Effector memory CD4-positive, alpha-beta T cell (primary cell): ENCODE data around the gene PCAT7.
"Not testable (repeated sequence)": the region's sequence is repeated elsewhere in the genome, so short reads cannot be mapped to it uniquely, and the experiment has no call there.

Experiments used
- DNase-seq, 3 donors: peaks; one replicate each; pipeline ENCODE4 v3.0.0-alpha.2; 2020
- H3K27ac ChIP-seq: 2 replicates; pipeline ENCODE4 v1.7.0; 2013; ENCODE audit warnings: mild to moderate bottlenecking, low read length, moderate library complexity; ENCODE audit not compliant: insufficient read depth, poor library complexity, severe bottlenecking
- H3K27me3 ChIP-seq: replicated peaks from 2 replicates; pipeline ENCODE4 v1.7.0; 2013; ENCODE audit warnings: mild to moderate bottlenecking, low read length; ENCODE audit not compliant: insufficient read depth, control insufficient read depth, poor library complexity, severe bottlenecking
- H3K36me3 ChIP-seq: 2 replicates; pipeline ENCODE4 v1.7.0; 2013; ENCODE audit warnings: mild to moderate bottlenecking, low read length, moderate library complexity; ENCODE audit not compliant: control insufficient read depth, insufficient read depth
- H3K4me1 ChIP-seq: 2 replicates; pipeline ENCODE4 v1.7.0; 2013; ENCODE audit warnings: low read length, mild to moderate bottlenecking; ENCODE audit not compliant: control insufficient read depth, insufficient read depth, poor library complexity, severe bottlenecking
- H3K4me3 ChIP-seq: 2 replicates; pipeline ENCODE4 v1.7.0; 2013; ENCODE audit warnings: low read length, low read depth, mild to moderate bottlenecking; ENCODE audit not compliant: insufficient read depth, poor library complexity, severe bottlenecking
- H3K9me3 ChIP-seq: 2 replicates; pipeline ENCODE4 v1.7.0; 2013; ENCODE audit warnings: mild to moderate bottlenecking, low read length, moderate library complexity; ENCODE audit not compliant: control insufficient read depth

The PCAT7 gene

DNA sequence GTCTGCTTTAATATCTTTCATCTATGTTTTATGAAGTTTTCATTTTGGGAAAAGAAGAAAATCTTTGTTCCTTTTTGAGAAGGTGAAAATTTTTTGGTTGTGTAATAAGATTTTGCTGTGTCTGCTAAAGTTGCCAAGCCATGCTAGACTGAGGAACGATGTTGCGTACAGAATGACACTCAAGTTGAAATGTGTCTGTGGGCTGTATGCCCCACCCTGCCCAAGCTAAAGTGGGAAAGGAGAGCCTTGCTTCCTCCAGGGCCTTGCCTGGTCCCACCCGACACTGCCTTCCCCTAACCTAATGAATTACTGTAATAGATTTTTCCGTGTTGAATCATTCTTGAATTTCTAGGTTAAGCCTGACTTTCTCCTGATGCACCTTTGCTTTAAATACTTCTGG lies 2.5 kb downstream of the PCAT7 start:
- no peaks in the 10 kb centered on the region for H3K4me1 ChIP-seq
- no peaks in the 10 kb centered on the region for H3K36me3 ChIP-seq
- no peak overlapping the region for H3K27ac ChIP-seq
- no peak for DNase-seq
- no peak overlapping the region for H3K4me3 ChIP-seq
- no peaks in the 10 kb centered on the region for H3K9me3 ChIP-seq
- H3K27me3 ChIP-seq = no peaks in the 10 kb centered on the region

DNA sequence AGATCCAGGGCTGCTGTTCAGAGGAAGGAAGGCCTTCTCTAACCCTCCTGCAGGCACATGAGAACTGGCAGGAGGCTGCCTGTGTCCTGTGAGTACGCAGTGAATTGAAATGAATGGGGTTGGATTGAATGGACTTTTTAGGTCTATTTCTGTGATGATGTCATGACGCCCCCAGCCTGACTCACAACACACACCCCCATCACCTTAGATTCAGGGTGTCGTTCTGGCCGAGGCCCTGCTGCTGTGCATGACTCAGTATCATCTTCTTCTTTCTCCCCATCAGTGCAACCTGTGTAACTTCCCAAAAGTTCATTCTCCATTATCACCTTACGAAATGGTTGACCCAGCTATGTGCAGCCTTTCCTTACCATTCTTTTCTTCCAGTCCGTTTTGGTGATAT lies 5.4 kb downstream of the PCAT7 start:
- Histone ChIP-seq H3K36me3 (no peaks in the 10 kb centered on the region), H3K27me3 (no peaks in the 10 kb centered on the region), H3K4me1 (no peaks in the 10 kb centered on the region), H3K9me3 (no peaks in the 10 kb centered on the region), H3K4me3 (no peak overlapping the region), H3K27ac (no peak overlapping the region)
- no peak for DNase-seq

DNA sequence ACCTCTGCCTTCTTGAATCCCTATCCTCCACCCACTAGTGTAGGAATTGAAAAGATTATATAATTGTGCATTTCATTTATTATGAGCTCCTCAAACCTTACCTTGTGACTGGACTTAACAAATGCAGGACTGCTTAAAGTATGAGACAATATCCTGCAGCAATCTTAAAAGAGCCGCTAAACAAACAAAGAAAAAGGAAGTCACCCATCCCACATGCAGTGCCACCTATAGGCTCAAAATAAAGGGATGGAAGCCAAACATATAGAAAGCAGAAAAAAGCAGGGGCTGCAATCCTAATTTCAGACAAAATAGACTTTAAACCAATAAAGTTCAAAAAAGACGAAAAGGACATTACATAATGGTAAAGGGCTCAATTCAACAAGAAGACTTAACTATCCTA lies 8.7 kb downstream of the PCAT7 start:
- Histone ChIP-seq H3K9me3 (no peaks in the 10 kb centered on the region), H3K27me3 (no peaks in the 10 kb centered on the region), H3K4me1 (no peaks in the 10 kb centered on the region), H3K27ac (no peak overlapping the region), H3K4me3 (no peak overlapping the region), H3K36me3 (no peaks in the 10 kb centered on the region)
- no peak for DNase-seq

DNA sequence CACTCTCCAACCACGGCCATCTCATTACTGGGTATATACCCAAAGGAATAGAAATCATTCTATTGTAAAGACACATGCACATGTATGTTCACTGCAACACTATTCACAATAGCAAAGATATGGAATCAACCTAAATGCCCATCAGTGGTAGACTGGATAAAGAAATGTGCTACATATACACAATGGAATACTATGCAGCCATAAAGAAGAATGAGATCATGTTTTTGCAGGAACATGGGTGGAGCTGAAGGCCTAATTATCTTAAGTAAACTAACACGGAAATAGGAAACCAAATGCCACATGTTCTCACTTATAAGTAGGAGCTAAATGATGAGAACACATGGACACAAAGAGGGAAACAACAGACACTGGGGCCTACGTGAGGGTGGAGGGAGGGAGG lies 9.4 kb downstream of the PCAT7 start:
- not testable (repeated sequence) for H3K4me3 ChIP-seq, H3K27me3 ChIP-seq, H3K36me3 ChIP-seq, H3K4me1 ChIP-seq, H3K9me3 ChIP-seq, H3K27ac ChIP-seq, DNase-seq

DNA sequence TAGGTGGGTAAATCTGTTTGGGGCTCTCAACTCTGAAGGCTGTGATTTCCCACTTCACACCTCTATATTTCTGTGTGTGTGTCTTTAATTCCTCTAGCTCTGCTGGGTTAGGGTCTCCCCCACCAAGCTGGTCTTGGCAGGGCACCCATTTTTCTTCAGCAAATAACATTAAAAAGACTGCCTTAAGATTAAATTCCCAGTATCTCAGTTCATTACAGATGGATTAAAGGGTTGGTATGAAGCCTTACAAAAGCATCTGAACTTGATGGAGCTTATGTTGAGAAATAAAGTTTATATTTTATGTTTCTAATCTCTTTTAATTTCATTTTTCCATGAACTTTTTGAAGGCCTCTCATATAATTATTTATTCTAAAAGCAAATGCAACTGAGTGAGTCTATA lies 11.7 kb downstream of the PCAT7 start:
- Histone ChIP-seq H3K27me3 (no peaks in the 10 kb centered on the region), H3K4me1 (no peaks in the 10 kb centered on the region), H3K27ac (no peak overlapping the region), H3K4me3 (no peak overlapping the region), H3K36me3 (no peaks in the 10 kb centered on the region), H3K9me3 (no peaks in the 10 kb centered on the region)
- DNase-seq = no peak

DNA sequence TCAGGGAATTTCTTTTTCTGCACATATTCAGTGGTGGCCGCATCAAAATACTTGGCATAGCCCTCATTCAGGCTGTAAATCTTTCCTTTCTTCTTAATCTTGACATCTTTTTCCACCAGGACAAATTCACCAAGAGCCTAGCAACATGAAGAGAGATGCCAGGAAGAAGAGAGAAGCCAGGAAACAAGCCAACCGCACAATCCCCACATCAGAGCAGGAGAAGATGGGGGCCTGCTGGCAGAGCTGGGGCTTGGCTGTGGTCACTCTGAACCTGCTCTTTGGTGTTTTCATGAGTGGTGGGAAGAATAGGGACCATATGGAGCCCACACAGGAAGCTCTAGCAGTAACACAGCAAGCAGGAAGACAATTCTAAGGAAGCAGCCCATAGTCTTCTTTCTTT lies 12.4 kb downstream of the PCAT7 start:
- no peak overlapping the region for H3K27ac ChIP-seq
- no peaks in the 10 kb centered on the region for H3K4me1 ChIP-seq
- no peak for DNase-seq
- H3K4me3 ChIP-seq = no peak overlapping the region
- no peaks in the 10 kb centered on the region for H3K36me3 ChIP-seq
- no peaks in the 10 kb centered on the region for H3K27me3 ChIP-seq
- no peaks in the 10 kb centered on the region for H3K9me3 ChIP-seq

DNA sequence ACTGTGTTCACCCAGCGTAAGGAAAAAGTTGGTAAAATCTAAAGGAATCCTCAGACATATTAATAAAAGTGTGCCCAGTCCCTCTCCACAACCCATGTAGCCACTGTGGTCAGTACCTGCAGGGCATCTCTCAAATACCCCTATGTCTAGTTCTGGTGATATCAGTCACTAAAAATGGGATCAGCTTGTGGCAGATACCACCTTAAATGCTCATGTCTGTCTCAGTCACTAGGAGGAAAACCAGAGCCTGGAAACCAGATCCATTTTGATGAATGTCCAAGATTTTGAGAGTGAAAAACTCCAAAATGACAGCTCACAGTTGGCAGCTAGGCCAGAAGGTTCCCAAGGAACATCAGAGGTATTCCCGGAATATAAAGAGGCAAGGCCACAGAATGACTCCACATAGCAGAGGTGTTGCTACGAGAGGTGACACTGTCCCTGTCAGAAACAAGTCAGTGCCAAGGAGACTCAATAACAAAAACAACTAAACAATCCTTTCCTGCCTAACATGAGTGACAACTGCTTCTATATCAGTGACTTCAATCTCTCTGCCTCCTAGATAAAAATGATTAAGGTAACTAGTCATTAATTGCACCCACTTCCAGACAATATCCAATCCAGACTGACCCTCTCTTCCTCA lies 13.5 kb downstream of the PCAT7 start:
- Histone ChIP-seq H3K4me3 (no peak overlapping the region), H3K27ac (no peak overlapping the region), H3K36me3 (no peaks in the 10 kb centered on the region), H3K9me3 (no peaks in the 10 kb centered on the region), H3K4me1 (no peaks in the 10 kb centered on the region), H3K27me3 (no peaks in the 10 kb centered on the region)
- no peak for DNase-seq

DNA sequence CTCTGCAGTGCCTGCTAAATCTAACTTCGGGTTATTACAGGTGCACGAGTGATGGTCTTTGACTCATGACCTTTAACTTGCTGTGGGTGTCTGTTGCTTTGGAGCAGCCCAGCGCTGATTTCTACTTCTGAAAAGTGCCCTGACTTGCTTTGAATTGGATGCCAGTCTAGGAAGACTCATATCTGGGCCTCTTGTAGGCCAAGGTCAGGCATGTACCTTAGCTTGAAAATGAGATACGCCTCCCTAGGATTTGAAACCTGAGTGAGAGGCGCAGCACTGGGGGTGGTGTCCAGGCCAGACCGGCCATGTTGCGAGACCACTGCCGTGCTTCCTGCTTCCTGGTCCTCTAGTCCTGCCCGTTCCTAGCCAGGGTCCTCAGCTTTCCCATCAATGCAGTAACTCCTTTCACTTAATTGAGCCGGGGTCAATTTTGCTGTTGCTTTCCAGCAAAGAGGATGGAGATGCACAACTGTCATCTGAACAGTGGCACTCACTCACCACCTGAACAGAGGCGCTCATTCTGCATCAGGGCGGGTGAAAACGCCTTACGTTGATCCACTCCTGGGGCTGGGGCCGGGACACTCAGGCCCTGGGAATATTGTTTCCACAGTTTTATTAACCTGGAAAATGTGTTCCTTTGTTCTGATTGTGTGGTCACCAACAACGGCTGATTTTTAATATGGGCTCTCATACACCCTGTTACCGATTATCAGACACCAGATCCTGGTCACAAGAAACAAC lies 14.3 kb downstream of the PCAT7 start:
- DNase-seq = no peak
- Histone ChIP-seq H3K4me3 (no peak overlapping the region), H3K27ac (no peak overlapping the region)

DNA sequence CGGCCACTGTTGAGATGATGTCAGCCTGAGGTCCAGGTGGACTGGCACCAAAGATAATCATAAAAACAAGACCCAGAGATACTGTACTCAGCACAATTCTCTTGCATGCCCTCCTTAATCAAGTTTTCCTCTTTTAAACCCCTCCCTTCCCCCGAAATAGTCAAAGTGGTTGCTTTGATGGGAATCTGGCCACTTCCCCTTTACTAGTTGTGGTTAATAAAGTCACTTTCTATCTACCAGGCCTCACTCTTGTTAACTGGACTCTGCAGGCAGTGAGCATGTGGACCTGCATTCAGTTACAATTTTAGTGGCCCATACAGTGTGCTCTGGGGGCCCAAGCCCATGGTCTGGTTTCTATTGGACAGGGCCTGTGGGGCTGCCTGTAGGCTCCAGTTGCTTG lies 21.2 kb downstream of the PCAT7 start:
- Histone ChIP-seq H3K4me3 (no peak overlapping the region), H3K27ac (no peak overlapping the region), H3K36me3 (no peaks in the 10 kb centered on the region), H3K9me3 (no peaks in the 10 kb centered on the region), H3K4me1 (no peaks in the 10 kb centered on the region), H3K27me3 (no peaks in the 10 kb centered on the region)
- DNase-seq = no peak

More for the DNA sequence above, 14.3 kb downstream of the PCAT7 start:
- Histone ChIP-seq H3K9me3 (no peaks in the 10 kb centered on the region), H3K27me3 (no peaks in the 10 kb centered on the region), H3K4me1 (no peaks in the 10 kb centered on the region), H3K36me3 (no peaks in the 10 kb centered on the region)

DNA sequence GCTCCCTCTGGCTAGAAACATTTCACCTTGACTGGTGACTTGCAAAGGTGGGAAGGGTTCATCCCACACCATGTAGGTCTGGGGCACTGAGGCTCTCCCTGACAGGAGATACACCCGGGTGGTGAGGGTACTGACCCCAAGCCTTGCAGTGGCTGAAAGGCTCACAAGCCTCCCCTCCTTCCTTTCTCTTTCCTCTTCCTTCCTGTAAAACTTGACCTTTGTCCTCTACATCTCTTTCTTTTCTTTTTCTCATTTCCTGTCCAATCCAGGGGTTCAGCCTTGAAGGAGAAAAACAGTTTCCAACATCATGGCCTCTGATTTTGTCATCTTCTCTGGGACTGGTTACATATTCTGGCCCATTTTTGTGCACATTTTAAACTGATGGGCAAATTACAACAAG lies 22.2 kb downstream of the PCAT7 start:
- no peak overlapping the region for H3K4me3 ChIP-seq
- no peak overlapping the region for H3K27ac ChIP-seq
- H3K27me3 ChIP-seq = no peaks in the 10 kb centered on the region
- no peaks in the 10 kb centered on the region for H3K9me3 ChIP-seq
- DNase-seq = no peak
- no peaks in the 10 kb centered on the region for H3K36me3 ChIP-seq
- no peaks in the 10 kb centered on the region for H3K4me1 ChIP-seq
